SK-N-SH treated with all-trans-retinoic acid at 6 μM for 48 hours (cell line): ENCODE measurements around the gene POMP.

Experiments
- ATAC-seq: fragments of 200-7000 bp; cut with Tn5 transposase; 3 replicates; pipeline ENCODE4 v1.9.1; 2020; ENCODE audit warnings: mild to moderate bottlenecking, moderate library complexity
- ARNTL ChIP-seq: fragments of 450-650 bp; formaldehyde crosslinking; IDR thresholded peaks from 2 replicates; pipeline ENCODE4 v1.5.0; 2020; ENCODE audit warnings: low read depth, mild to moderate bottlenecking, moderate library complexity, borderline replicate concordance
- CSDC2 ChIP-seq: fragments of 250-450 bp; sonication (Bioruptor Pico); IDR thresholded peaks from 2 replicates; pipeline ENCODE4 v1.5.0; 2020; ENCODE audit warnings: mild to moderate bottlenecking, moderate library complexity
- ESRRG ChIP-seq: fragments of 250-450 bp; sonication (Bioruptor Pico); IDR thresholded peaks from 2 replicates; pipeline ENCODE4 v1.6.1; 2021; ENCODE audit warnings: mild to moderate bottlenecking
- ISL1 ChIP-seq: fragments of 250-450 bp; sonication (Bioruptor Pico); IDR thresholded peaks from 2 replicates; pipeline ENCODE4 v2.1.2; 2022; ENCODE audit warnings: mild to moderate bottlenecking, moderate library complexity
- OSR1 ChIP-seq: fragments of 250-450 bp; sonication (Bioruptor Pico); IDR thresholded peaks from 2 replicates; pipeline ENCODE4 v1.8.0; 2022; ENCODE audit warnings: moderate library complexity, mild to moderate bottlenecking, inconsistent platforms
- PPARA ChIP-seq: fragments of 250-450 bp; sonication (Bioruptor Pico); IDR thresholded peaks from 2 replicates; pipeline ENCODE4 v1.5.0; 2020; ENCODE audit warnings: mild to moderate bottlenecking, borderline replicate concordance
- RARB ChIP-seq: fragments of 250-450 bp; sonication (Bioruptor Pico); IDR thresholded peaks from 2 replicates; pipeline ENCODE4 v1.8.0; 2021; ENCODE audit warnings: mild to moderate bottlenecking, moderate library complexity
- SNAI2 ChIP-seq: fragments of 250-450 bp; sonication (Bioruptor Pico); IDR thresholded peaks from 2 replicates; pipeline ENCODE4 v1.5.0; 2020; ENCODE audit warnings: mild to moderate bottlenecking, moderate library complexity
- TOX ChIP-seq: fragments of 250-450 bp; sonication (Bioruptor Pico); IDR thresholded peaks from 2 replicates; pipeline ENCODE4 v1.8.0; 2021; ENCODE audit warnings: mild to moderate bottlenecking, moderate library complexity, borderline replicate concordance
- ZC3H10 ChIP-seq: fragments of 250-450 bp; sonication (Bioruptor Pico); IDR thresholded peaks from 2 replicates; pipeline ENCODE4 v1.5.1; 2021; ENCODE audit warnings: mild to moderate bottlenecking, moderate library complexity
- ZFP3 ChIP-seq: fragments of 250-450 bp; sonication (Bioruptor Pico); IDR thresholded peaks from 2 replicates; pipeline ENCODE4 v1.5.0; 2020; ENCODE audit warnings: mild to moderate bottlenecking, moderate library complexity
- ZFP30 ChIP-seq: fragments of 450-650 bp; formaldehyde crosslinking; IDR thresholded peaks from 2 replicates; pipeline ENCODE4 v1.5.0; 2022; ENCODE audit warnings: mild to moderate bottlenecking, moderate library complexity
- ZNF565 ChIP-seq: fragments of 450-650 bp; formaldehyde crosslinking; conservative IDR thresholded peaks from 2 replicates; pipeline ENCODE4 v1.5.0; 2020; ENCODE audit warnings: low read depth, mild to moderate bottlenecking, moderate library complexity
- ZNF70 ChIP-seq: fragments of 450-650 bp; formaldehyde crosslinking; IDR thresholded peaks from 2 replicates; pipeline ENCODE4 v1.5.0; 2020; ENCODE audit warnings: mild to moderate bottlenecking, moderate library complexity
- ZNF8 ChIP-seq: fragments of 450-650 bp; formaldehyde crosslinking; IDR thresholded peaks from 2 replicates; pipeline ENCODE4 v1.5.0; 2020; ENCODE audit warnings: mild to moderate bottlenecking, moderate library complexity
- TF ChIP-seq, protein P1 (sequence below): fragments of 250-450 bp; sonication (Bioruptor Pico); IDR thresholded peaks from 2 replicates; pipeline ENCODE4 v1.5.1; 2020; ENCODE audit warnings: low read depth, mild to moderate bottlenecking, moderate library complexity
- TF ChIP-seq, protein P2 (sequence below): fragments of 250-450 bp; sonication (Bioruptor Pico); IDR thresholded peaks from 2 replicates; pipeline ENCODE4 v1.8.0; 2021; ENCODE audit warnings: low read depth, mild to moderate bottlenecking, moderate library complexity, borderline replicate concordance
- TF ChIP-seq, protein P3 (sequence below): fragments of 250-450 bp; sonication (Bioruptor Pico); IDR thresholded peaks from 2 replicates; pipeline ENCODE4 v1.5.0; 2020; ENCODE audit warnings: mild to moderate bottlenecking, moderate library complexity
- TF ChIP-seq, protein P4 (sequence below): fragments of 250-450 bp; sonication (Bioruptor Pico); IDR thresholded peaks from 2 replicates; pipeline ENCODE4 v1.8.0; 2020; ENCODE audit warnings: mild to moderate bottlenecking, moderate library complexity, borderline replicate concordance

POMP gene

DNA sequence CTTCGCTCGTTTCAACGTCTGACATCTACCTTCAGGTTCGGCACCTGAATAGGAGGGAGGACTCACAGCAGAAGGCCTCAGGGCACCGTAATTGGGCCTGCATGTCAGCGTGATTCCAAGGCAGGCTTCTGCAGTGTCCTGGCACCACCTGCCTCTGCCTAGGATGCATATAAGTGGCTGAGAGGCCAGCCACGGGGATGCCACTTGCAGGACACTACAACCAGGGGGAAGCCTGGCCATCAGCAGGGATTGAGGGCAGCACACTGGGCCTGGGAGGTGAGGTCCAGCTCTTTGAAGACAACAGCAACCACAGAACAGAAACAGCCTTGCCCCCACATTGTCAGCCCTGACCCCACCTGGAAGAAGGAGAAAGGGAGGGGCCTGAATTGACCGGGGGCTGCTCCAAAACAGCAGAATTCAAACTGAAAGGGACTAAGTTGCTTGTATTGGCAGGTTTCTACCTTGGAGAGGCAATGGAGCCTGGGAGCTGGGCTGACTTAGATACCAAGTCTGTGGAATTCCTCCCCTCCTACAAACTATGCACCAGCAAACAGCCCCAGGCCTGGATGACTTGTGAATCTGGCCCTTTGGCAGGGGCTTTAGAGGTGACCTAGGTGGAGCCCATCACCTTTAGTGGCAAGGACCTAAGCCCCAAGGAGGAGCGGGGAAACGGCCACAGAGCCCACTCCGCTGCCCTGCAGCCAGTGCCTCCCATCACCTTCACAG lies 34.1 kb upstream of the POMP start:
- no peak for TF ChIP-seq RARB (CRISPR knock-in tag)
- TF ChIP-seq ZC3H10 (CRISPR knock-in tag): no peak
- no peak for TF ChIP-seq ARNTL
- no peak for TF ChIP-seq CSDC2 (CRISPR knock-in tag)
- TF ChIP-seq ZFP3: no peak
- TF ChIP-seq, protein P1, sequence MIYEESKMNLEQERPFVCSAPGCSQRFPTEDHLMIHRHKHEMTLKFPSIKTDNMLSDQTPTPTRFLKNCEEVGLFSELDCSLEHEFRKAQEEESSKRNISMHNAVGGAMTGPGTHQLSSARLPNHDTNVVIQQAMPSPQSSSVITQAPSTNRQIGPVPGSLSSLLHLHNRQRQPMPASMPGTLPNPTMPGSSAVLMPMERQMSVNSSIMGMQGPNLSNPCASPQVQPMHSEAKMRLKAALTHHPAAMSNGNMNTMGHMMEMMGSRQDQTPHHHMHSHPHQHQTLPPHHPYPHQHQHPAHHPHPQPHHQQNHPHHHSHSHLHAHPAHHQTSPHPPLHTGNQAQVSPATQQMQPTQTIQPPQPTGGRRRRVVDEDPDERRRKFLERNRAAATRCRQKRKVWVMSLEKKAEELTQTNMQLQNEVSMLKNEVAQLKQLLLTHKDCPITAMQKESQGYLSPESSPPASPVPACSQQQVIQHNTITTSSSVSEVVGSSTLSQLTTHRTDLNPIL (CRISPR knock-in tag): no peak
- TF ChIP-seq ZNF565 (CRISPR knock-in tag): no peak
- no peak for TF ChIP-seq TOX (CRISPR knock-in tag)
- TF ChIP-seq, protein P2, sequence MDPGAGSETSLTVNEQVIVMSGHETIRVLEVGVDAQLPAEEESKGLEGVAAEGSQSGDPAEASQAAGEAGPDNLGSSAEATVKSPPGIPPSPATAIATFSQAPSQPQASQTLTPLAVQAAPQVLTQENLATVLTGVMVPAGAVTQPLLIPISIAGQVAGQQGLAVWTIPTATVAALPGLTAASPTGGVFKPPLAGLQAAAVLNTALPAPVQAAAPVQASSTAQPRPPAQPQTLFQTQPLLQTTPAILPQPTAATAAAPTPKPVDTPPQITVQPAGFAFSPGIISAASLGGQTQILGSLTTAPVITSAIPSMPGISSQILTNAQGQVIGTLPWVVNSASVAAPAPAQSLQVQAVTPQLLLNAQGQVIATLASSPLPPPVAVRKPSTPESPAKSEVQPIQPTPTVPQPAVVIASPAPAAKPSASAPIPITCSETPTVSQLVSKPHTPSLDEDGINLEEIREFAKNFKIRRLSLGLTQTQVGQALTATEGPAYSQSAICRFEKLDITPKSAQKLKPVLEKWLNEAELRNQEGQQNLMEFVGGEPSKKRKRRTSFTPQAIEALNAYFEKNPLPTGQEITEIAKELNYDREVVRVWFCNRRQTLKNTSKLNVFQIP (CRISPR knock-in tag): no peak

DNA sequence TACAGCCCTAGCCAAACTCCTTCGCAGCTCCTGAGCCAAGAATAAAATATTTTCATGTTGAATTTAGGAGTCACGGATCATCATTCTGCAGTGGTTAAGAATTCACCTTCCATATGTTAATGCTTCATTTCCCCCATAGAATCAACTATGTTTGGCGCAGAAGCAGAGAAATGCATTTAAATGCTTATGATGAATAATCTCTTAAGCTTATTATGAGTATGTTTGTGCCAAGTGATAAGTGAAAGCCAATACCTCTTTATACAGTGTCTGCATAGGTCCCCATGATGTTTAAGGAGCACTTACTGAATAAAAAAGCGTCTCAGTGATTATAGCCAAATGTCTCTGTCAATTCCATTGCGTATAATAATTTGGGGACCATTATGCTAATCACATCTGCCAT lies 32.7 kb upstream of the POMP start:
- no peak for ATAC-seq
- TF ChIP-seq TOX (CRISPR knock-in tag) (no peak), PPARA (CRISPR knock-in tag) (no peak), CSDC2 (CRISPR knock-in tag) (no peak), ISL1 (CRISPR knock-in tag) (no peak), ZFP3 (no peak), OSR1 (CRISPR knock-in tag) (no peak), ZC3H10 (CRISPR knock-in tag) (no peak)
- TF ChIP-seq, protein P3, sequence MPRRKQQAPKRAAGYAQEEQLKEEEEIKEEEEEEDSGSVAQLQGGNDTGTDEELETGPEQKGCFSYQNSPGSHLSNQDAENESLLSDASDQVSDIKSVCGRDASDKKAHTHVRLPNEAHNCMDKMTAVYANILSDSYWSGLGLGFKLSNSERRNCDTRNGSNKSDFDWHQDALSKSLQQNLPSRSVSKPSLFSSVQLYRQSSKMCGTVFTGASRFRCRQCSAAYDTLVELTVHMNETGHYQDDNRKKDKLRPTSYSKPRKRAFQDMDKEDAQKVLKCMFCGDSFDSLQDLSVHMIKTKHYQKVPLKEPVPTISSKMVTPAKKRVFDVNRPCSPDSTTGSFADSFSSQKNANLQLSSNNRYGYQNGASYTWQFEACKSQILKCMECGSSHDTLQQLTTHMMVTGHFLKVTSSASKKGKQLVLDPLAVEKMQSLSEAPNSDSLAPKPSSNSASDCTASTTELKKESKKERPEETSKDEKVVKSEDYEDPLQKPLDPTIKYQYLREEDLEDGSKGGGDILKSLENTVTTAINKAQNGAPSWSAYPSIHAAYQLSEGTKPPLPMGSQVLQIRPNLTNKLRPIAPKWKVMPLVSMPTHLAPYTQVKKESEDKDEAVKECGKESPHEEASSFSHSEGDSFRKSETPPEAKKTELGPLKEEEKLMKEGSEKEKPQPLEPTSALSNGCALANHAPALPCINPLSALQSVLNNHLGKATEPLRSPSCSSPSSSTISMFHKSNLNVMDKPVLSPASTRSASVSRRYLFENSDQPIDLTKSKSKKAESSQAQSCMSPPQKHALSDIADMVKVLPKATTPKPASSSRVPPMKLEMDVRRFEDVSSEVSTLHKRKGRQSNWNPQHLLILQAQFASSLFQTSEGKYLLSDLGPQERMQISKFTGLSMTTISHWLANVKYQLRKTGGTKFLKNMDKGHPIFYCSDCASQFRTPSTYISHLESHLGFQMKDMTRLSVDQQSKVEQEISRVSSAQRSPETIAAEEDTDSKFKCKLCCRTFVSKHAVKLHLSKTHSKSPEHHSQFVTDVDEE (CRISPR knock-in tag): no peak

More for the DNA sequence above, 34.1 kb upstream of the POMP start:
- no peak for ATAC-seq

DNA sequence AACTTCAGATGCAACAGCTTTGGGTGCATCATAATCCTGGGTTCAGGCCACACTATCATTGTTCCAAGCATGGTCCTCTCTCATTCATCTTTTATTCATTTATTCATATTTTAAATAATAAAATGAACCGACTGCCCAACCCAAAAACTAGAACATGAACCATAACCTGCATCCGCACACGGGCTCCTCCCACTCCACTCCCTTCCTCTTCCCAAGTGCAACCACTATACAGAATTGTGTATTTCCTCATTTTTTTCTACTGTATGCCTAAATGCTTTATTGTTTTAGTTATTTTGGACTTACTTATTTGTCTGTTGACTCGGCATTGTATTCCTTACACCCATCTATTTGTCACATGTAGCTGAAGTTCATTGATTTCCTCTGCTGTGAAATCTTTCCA lies 30.7 kb upstream of the POMP start:
- ATAC-seq: no peak
- no peak for TF ChIP-seq CSDC2 (CRISPR knock-in tag)
- TF ChIP-seq ISL1 (CRISPR knock-in tag): no peak
- no peak for TF ChIP-seq OSR1 (CRISPR knock-in tag)
- no peak for TF ChIP-seq ZNF70 (CRISPR knock-in tag)
- TF ChIP-seq TOX (CRISPR knock-in tag): no peak
- no peak for TF ChIP-seq SNAI2
- TF ChIP-seq, protein P4, sequence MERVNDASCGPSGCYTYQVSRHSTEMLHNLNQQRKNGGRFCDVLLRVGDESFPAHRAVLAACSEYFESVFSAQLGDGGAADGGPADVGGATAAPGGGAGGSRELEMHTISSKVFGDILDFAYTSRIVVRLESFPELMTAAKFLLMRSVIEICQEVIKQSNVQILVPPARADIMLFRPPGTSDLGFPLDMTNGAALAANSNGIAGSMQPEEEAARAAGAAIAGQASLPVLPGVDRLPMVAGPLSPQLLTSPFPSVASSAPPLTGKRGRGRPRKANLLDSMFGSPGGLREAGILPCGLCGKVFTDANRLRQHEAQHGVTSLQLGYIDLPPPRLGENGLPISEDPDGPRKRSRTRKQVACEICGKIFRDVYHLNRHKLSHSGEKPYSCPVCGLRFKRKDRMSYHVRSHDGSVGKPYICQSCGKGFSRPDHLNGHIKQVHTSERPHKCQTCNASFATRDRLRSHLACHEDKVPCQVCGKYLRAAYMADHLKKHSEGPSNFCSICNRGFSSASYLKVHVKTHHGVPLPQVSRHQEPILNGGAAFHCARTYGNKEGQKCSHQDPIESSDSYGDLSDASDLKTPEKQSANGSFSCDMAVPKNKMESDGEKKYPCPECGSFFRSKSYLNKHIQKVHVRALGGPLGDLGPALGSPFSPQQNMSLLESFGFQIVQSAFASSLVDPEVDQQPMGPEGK: no peak
- no peak for TF ChIP-seq ZFP3
- TF ChIP-seq ESRRG: no peak
- TF ChIP-seq, protein P2 (CRISPR knock-in tag): no peak
- TF ChIP-seq ZC3H10 (CRISPR knock-in tag): no peak
- TF ChIP-seq ZNF8 (CRISPR knock-in tag): no peak
- no peak for TF ChIP-seq RARB (CRISPR knock-in tag)
- TF ChIP-seq, protein P3 (CRISPR knock-in tag): no peak
- TF ChIP-seq PPARA (CRISPR knock-in tag): no peak
- TF ChIP-seq ZFP30 (CRISPR knock-in tag): no peak
- TF ChIP-seq ZNF565 (CRISPR knock-in tag): no peak
- TF ChIP-seq ARNTL: no peak
- TF ChIP-seq, protein P1 (CRISPR knock-in tag): no peak
